ENCODE results near the gene GGCX.

Gene GGCX

GRCh38 chr2:85591563-85591962, 30.3 kb upstream of the GGCX start:
- TF ChIP-seq CTCF (IDR thresholded peaks at IDR 0.05; ENCODE audit: low read depth, low read length, missing control alignments), result no peak
- H3K4me3 ChIP-seq (ENCODE audit: low read depth, low read length), result no peak overlapping the region
- no peak for DNase-seq (ENCODE audit: low read depth)

GRCh38 chr2:85590950-85591349, 29.7 kb upstream of the GGCX start:
- TF ChIP-seq CTCF (IDR thresholded peaks at IDR 0.05; ENCODE audit: low read depth, low read length, missing control alignments), result no peak
- no peak for DNase-seq (ENCODE audit: low read depth)
- H3K4me3 ChIP-seq (ENCODE audit: low read depth, low read length), result no peak overlapping the region

GRCh38 chr2:85589982-85590791, 28.9 kb upstream of the GGCX start:
- H3K4me3 ChIP-seq (ENCODE audit: low read depth, low read length), result no peak overlapping the region
- TF ChIP-seq CTCF (IDR thresholded peaks at IDR 0.05; ENCODE audit: low read depth, low read length, missing control alignments), result no peak
- no peak for DNase-seq (ENCODE audit: low read depth)

- TF ChIP-seq CTCF (IDR thresholded peaks at IDR 0.05; ENCODE audit: low read depth, low read length, missing control alignments), result no peak
- no peak overlapping the region for H3K4me3 ChIP-seq (ENCODE audit: low read depth, low read length)
- DNase-seq (ENCODE audit: low read depth), result no peak
Measured at GRCh38 chr2:85589181-85589580, 27.9 kb upstream of the GGCX start.

GRCh38 chr2:85588645-85589044, 27.4 kb upstream of the GGCX start:
- no peak overlapping the region for H3K4me3 ChIP-seq (ENCODE audit: low read depth, low read length)
- TF ChIP-seq CTCF (IDR thresholded peaks at IDR 0.05; ENCODE audit: low read depth, low read length, missing control alignments), result no peak
- DNase-seq (ENCODE audit: low read depth), result no peak

GRCh38 chr2:85588236-85588635, 26.9 kb upstream of the GGCX start:
- no peak for TF ChIP-seq CTCF (IDR thresholded peaks at IDR 0.05; ENCODE audit: low read depth, low read length, missing control alignments)
- H3K4me3 ChIP-seq (ENCODE audit: low read depth, low read length), result no peak overlapping the region
- DNase-seq (ENCODE audit: low read depth), result no peak

- no peak overlapping the region for H3K4me3 ChIP-seq (ENCODE audit: low read depth, low read length)
- TF ChIP-seq CTCF (IDR thresholded peaks at IDR 0.05; ENCODE audit: low read depth, low read length, missing control alignments), result no peak
- DNase-seq (ENCODE audit: low read depth), result no peak
Measured at GRCh38 chr2:85585781-85586105, 24.4 kb upstream of the GGCX start.
